Ureter (tissue), 1 donor: ENCODE measurements around the gene RTN4RL1. TPM values are rescaled to one million over a fixed set of nuclear protein-coding genes. Genes with fewer than 3 reads are reported as not detected.
A peak's percentile ranks its signal among the peaks of the same experiment; 100 is the strongest.
"Not testable (repeated sequence)": the region's sequence is repeated elsewhere in the genome, so short reads cannot be mapped to it uniquely, and the experiment has no call there.

Experiments used
- DNase-seq: peaks from one replicate; pipeline ENCODE4 v3.0.0-alpha.2; 2020; ENCODE audit warnings: low spot score
- total RNA-seq: library from RNA; stranded (reverse); gene quantifications from one replicate; pipeline ENCODE4 v1.2.4, GENCODE V29; 2023
- donor health status: DM: yes; HTN: yes; CAD: no.

RTN4RL1 gene
- total RNA-seq, 1 donor from 2014 or later, result 6.7 TPM

GRCh38 chr17:2025622-2026309 is 632 bp upstream of the RTN4RL1 start:
- peak; percentile 85 for DNase-seq

DNA sequence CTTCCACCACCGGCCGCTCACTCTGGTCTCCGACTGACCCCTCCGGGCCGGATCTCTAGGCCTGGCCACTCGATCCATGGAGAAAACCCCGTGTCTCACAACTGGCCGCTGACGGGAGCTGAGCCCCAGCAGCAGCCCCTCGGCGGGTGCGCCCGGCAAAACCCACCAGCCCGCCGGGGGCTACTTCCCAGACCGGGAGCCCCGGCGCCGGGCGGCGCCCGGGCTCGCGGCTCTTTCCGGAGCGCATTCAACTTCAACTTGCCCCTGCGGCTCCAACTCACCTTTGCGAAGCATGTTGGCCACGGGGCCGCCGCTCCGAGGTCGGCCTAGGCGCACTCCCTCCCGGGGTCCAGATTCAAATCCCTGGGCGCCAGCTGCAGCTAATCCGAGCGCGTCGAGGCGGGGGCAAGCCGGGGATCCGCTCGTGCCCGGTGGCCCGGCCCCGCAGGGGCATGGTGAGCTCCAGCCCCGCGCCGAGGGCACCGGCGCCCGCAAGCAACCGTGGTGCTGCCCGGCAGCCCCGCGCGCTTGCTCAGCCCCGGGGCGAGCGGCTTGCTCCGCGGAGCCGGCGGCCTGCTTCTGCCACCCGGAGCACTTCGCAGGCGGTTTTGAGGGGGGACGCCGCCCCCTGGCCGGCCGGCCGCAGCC is 438 bp downstream of the RTN4RL1 start:
- DNase-seq, result no peak

DNA sequence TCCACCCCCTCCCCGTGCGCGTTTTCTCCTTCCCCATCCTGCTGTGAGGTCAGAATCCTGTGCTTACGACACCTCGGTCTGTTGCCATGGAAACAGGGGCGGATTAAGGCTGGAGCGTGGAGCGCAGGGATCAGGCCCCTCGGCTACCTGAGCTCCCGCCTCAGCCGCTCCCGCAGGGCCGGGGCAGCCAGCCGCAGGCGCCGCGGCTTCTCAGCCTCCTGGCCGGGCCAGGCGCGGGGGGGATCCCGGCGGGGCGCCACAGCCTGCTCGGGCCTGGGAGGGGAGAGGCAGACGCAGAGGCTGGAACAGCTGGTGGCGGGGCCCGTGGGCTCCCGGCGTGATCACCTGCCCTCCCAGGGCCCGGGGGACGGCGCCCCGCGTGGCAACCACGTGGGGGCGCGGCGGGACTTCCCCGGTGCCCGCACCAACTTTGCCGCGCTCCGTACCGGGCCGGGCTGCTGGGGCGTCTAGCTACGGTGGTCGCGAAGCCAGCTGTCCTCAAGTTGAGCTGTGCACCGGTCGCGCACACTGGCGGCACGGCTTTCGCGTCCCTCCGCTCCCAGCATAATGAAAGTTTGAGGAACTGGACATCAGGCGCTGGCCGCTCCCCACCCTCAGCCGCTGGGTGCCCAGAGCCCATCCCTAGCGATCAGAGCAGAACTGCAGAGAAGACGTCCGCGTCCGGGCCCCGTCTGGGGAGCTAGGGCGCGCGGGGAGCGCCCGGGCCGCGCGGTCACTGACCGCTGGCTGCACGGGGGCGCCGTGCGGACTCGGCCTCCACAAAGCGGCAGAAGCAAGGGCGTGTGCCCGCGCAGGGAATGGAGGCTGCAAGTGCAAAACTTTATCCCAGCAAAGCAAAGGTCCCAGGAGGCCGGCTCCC is 1.2 kb downstream of the RTN4RL1 start:
- peak; percentile 80 for DNase-seq

DNA sequence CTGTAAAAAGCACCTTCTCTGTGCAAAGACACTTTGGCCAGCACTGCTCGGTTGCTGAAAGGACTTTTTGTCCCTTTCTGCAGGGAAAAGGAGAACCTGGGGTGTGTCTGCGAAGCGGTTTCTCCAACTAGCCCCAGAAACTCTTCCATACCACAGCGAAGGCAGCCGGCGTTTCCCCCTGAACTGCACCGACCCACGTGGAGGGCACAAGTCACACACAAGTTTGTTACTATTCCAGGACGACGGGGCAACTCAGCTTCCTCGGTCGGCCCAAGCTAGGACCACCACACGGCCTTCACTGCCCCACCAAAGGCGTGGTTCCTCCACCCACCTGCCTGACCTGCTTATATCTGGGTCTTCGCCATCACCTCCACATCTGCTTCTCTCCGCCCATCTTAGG is 1.9 kb downstream of the RTN4RL1 start:
- no peak for DNase-seq

GRCh38 chr17:2022647-2023240 is 2.4 kb downstream of the RTN4RL1 start:
- no peak for DNase-seq

DNA sequence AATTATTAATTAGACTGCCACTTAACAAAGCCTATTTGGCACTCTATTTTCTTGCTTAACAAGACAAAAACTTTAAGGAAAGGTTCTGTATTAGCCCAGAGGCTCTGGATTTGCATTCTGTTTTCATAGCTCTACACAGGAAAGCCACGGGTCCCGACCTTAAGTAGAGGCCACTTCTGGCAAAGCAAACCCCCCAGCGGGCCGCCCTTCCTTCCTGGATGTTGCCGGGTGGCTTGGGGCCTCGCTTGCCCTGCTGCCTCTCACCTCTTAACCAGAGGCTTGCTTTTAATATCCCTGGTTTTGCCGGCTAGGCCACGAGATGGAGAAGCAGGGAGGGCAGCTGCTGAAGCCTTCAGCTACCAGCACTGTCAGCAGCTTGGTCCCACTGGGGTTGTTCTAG is 4.4 kb downstream of the RTN4RL1 start:
- no peak for DNase-seq

GRCh38 chr17:2019723-2020122 is 5.4 kb downstream of the RTN4RL1 start:
- DNase-seq, result no peak

GRCh38 chr17:2018716-2019510 is 6.2 kb downstream of the RTN4RL1 start:
- DNase-seq, result no peak

DNA sequence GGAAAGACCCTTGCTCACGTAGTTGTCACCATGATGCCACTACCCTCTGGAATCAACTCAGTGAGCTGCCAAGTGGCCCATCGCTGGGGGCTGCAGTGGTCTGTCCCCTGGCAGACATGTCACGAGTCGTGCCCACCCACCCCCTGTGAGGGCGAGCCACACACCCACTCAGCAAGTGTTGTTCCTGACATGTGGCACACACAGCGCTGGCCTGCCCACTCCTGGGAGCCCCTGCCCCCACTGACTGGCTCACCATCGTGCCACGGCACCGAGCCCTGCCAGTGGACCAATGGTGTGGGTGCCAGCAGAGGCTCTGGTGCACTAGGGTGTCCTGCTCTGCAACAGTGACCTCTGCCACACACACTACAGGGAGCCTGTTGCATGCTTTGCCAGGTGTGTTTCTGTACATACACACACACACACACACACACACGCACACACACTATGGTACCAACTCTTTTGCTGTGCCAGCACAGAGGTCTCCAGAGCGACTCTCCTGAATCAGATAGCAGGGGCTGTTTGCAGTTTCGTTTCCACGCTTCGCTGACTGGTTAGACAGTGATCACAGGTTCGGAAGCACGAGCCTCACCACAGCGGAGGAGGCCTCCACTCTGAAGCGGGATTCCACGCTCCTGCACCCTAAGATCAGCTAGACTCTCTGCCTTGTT is 7.7 kb downstream of the RTN4RL1 start:
- no peak for DNase-seq

GRCh38 chr17:2016494-2016893 is 8.6 kb downstream of the RTN4RL1 start:
- no peak for DNase-seq

- DNase-seq, result no peak
Observed at GRCh38 chr17:2015314-2015713, 9.8 kb downstream of the RTN4RL1 start.

DNA sequence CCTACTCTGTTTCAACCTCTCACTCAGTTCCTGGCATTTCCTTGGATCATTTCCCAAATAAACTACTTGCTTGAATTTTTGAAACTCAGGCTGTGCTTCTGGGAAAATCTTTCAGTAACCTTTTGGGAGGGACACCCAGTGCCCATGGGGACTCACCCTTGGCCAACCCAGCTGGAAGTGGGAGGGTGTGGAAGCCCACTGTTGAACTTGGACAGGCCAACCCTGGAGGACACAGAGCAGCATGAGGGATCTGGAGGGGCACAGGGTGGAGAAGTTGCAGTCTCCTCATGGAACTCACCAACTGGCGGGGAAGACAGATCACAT is 11.2 kb downstream of the RTN4RL1 start:
- DNase-seq, result no peak

DNA sequence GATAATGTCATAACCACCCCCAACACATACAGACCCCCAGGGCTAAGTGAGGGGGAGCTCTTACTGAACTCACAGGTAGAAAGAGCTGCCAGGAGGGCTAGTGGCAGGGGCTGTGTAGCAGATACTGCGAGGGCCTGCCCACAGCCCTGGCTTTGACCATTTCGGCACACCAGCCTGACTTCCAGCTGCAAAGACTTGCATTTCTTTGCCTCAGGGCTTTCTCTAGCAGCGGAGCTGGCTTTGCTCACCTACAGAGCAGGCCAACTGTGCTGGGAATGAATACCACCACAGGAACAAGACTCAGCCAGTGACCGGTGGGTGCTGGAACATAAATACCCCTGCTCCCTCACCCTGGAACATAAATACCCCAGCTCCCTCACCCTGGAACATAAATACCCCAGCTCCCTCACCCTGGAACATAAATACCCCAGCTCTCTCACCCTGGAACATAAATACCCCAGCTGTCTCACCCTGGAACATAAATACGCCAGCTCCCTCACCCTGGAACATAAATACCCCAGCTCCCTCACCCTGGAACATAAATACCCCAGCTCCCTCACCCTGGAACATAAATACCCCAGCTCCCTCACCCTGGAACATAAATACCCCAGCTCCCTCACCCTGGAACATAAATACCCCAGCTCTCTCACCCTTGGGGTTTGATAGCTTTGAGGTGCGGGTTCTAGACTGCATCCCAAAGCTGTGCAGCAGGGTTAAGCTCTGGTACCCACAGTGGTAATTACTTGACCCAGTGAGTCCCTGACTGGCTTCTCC is 11.7 kb downstream of the RTN4RL1 start:
- not testable (repeated sequence) for DNase-seq

- DNase-seq, result no peak
Observed at GRCh38 chr17:2012499-2012898, 12.6 kb downstream of the RTN4RL1 start.

DNA sequence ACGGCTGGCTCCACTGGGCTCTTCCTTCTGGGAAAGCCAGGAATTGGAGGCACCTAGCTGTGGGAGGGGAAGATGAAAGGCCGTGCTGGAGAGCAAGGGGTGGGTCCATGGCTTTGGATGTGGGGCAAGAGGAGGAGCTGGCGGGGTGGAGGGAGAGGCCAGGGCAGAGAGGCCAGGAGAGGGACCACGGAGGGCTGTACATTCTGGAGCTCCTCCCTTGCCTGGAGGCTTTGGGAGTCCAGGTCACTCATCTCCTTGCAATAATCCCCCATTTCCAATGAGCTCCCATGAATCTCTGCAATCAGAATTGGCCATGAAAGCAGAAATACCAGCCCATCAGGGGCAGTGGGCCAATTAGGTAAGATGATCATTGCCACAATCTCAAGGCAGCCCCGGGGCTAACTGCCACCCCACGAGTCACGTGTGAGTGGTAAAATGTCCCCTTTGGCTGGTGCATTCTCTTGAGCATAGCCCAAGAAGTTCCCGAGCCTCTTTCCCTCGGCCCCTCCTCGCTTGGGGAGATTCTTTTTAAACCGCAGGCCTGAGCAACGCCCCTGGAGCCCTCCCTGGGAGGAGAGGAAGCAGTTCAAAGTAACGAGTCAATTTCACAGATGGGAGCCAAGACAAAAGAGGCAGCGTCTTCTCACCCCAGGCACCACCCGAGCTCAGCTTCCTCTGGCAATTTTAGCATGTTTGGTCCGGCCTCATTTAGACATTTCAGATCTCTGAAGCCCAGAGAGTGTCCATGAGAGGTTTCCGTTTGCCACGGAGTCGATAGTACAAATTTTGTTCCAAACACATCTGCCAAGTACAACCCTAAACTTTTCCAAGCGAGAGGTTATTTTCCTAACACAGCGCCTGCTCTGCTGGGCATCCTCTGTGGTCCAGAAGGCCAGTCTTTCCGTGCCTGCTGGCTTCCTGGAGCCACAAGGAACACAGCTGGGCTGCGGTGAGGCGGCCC is 13.4 kb downstream of the RTN4RL1 start:
- peak; percentile 77 for DNase-seq

DNA sequence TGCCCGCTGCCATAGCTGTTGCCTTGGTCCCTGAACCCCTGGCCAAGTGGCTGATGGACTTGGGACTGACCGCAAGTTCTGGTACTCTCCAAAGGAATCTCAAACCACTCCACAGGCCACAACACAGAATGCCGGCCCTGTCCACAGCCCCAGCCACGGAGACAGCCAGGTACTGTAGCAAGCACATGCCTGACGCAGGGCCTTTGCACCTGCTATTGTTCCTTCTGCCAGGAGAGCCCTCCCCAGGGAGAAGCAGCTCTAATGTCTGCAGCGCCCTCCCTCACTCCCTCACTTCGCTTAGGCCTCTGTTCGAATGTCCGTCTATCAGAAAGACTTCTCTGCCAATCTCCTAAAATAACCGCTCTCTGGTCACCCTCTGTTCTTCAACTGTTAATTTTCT is 15.4 kb downstream of the RTN4RL1 start:
- no peak for DNase-seq

- DNase-seq, result no peak
Observed at GRCh38 chr17:2008332-2009126, 16.6 kb downstream of the RTN4RL1 start.

DNA sequence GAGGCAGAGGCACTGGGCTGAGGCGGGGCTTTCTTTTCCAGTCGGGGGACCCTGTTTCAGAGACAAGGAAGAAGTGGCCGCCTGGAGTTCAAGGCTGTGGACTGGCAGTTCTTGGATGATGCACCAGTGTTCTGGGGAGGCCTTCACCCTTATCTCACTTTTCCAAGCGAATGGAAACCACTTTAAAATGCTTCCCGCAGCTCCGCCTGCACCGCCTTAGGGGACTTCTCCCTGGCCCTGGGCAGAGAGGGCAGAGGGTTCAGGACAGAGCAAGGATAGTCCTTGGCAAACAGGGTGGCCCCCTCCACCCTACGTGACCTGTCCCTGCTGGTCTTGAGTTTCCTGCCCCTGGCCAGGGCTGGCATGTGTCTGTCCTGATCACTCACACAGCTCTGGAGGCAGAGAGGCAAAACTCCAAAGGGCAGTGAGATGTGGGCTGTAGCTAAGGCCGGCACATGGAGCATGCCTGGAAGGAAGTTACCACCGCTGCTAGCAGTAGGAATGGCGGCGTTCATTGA is 20.6 kb downstream of the RTN4RL1 start:
- DNase-seq, result no peak
